Right ventricle myocardium inferior (tissue), 1 donor: ENCODE data around the gene TCFL5. TPM values are rescaled to one million over a fixed set of nuclear protein-coding genes. Genes with fewer than 3 reads are reported as not detected.

Experiments
- ATAC-seq: fragments of 200-7000 bp; cut with Tn5 transposase; one replicate; pipeline ENCODE4 v1.9.1; 2020; ENCODE audit warnings: mild to moderate bottlenecking, moderate library complexity
- DNase-seq: peaks from one replicate; pipeline ENCODE4 v3.0.0; 2021; ENCODE audit errors: missing footprints
- intact Hi-C: fragments of 100-400 bp; cut with DNase I; formaldehyde crosslinking; loops from one replicate; pipeline ENCODE4 v1.11.0; 2022
- total RNA-seq: library from RNA; stranded (reverse); fragmentation: NEBNext Ultra II Directional; extraction: Animal tissue kit (Norgen Biotek cat#: 25700); gene quantifications from one replicate; pipeline ENCODE4 v1.2.1, GENCODE V29; 2021
- donor health status: DM: no; HTN: yes; CAD: no; lungs with severe emphysema.

Gene TCFL5
- total RNA-seq, 1 donor from 2014 or later = 6.0 TPM

GRCh38 chr20:62898093-62898964 is 36.7 kb upstream of the TCFL5 start:
- ATAC-seq (no peak), DNase-seq (no peak)
- intact Hi-C loops = no loop called here

- intact Hi-C loops = no loop called here
- DNase-seq = no peak
- ATAC-seq = no peak
These were observed 36.0 kb upstream of the TCFL5 start for GRCh38 chr20:62897666-62898065.

GRCh38 chr20:62896526-62896925 is 34.9 kb upstream of the TCFL5 start:
- intact Hi-C loops = no loop called here
- ATAC-seq = no peak
- no peak for DNase-seq

GRCh38 chr20:62895539-62895938 is 33.9 kb upstream of the TCFL5 start:
- ATAC-seq = no peak
- DNase-seq = no peak
- intact Hi-C loops = no loop called here

GRCh38 chr20:62894261-62894660 is 32.6 kb upstream of the TCFL5 start:
- DNase-seq (no peak), ATAC-seq (no peak)
- intact Hi-C loops = no loop called here

GRCh38 chr20:62893700-62894099 is 32.1 kb upstream of the TCFL5 start:
- intact Hi-C loops = no loop called here

GRCh38 chr20:62892348-62893304 is 31.0 kb upstream of the TCFL5 start:
- DNase-seq (no peak), ATAC-seq (no peak)
- intact Hi-C loops = no loop called here

More at GRCh38 chr20:62893700-62894099, 32.1 kb upstream of the TCFL5 start:
- DNase-seq (no peak), ATAC-seq (no peak)

GRCh38 chr20:62891111-62891510 is 29.5 kb upstream of the TCFL5 start:
- no peak for DNase-seq
- ATAC-seq = no peak
- intact Hi-C loops = no loop called here

- DNase-seq (no peak), ATAC-seq (no peak)
- intact Hi-C loops = no loop called here
These were observed 28.8 kb upstream of the TCFL5 start for GRCh38 chr20:62890444-62890843.

GRCh38 chr20:62889871-62890270 is 28.2 kb upstream of the TCFL5 start:
- intact Hi-C loops = no loop called here
- no peak for DNase-seq
- no peak for ATAC-seq

GRCh38 chr20:62889411-62889810 is 27.8 kb upstream of the TCFL5 start:
- intact Hi-C loops = no loop called here
- ATAC-seq (no peak), DNase-seq (no peak)

- intact Hi-C loops = no loop called here
- DNase-seq (no peak), ATAC-seq (no peak)
These were observed 27.3 kb upstream of the TCFL5 start for GRCh38 chr20:62888910-62889309.

- ATAC-seq (no peak), DNase-seq (no peak)
- intact Hi-C loops = no loop called here
These were observed 26.8 kb upstream of the TCFL5 start for GRCh38 chr20:62888406-62888805.

GRCh38 chr20:62887860-62888239 is 26.2 kb upstream of the TCFL5 start:
- intact Hi-C loops = no loop called here
- ATAC-seq (no peak), DNase-seq (no peak)

- intact Hi-C loops = no loop called here
- peak; percentile 81 for DNase-seq
- ATAC-seq = peak; percentile 57
These were observed 25.7 kb upstream of the TCFL5 start for GRCh38 chr20:62887152-62887859.

GRCh38 chr20:62886709-62887058 is 25.1 kb upstream of the TCFL5 start:
- intact Hi-C loops = no loop called here
- DNase-seq (no peak), ATAC-seq (no peak)

- ATAC-seq = no peak
- DNase-seq = no peak
- intact Hi-C loops = no loop called here
These were observed 24.5 kb upstream of the TCFL5 start for GRCh38 chr20:62885896-62886708.

GRCh38 chr20:62885046-62885895 is 23.6 kb upstream of the TCFL5 start:
- DNase-seq = no peak
- intact Hi-C loops = no loop called here
- no peak for ATAC-seq
